ENCODE results near the gene HSPA12A. TPM values are rescaled to one million over a fixed set of nuclear protein-coding genes. Genes with fewer than 3 reads are reported as not detected.

Gene HSPA12A
- total RNA-seq, 2 donors from 2014 or later = 13.9 to 15.4 TPM

DNA sequence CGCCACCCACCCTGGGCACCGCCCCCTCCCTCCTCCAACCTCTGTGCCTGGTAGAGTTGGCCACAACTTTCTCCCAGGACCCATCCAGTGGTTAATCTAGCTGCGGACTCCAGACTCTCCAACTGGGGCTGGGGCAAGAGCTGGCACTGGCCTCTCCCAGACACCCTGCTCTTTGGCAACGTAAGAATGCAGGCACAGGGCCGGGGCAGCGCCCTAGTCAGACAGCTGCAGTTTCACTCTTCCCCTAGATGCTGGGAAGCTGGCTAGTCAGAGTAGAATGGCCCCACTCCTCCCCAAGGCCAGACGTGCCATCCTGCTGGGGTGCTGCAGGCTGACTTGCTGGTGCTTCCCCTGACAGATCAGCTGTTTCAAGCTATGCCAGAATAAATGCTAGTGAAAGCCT lies 22.1 kb downstream of the HSPA12A start:
- Mint-ChIP-seq H3K27ac (no peak overlapping the region), H3K36me3 (ENCODE audit: low read depth) (no peaks in the 10 kb centered on the region), H3K27me3 (ENCODE audit: insufficient read depth) (no peaks in the 10 kb centered on the region), H3K4me3 (no peak overlapping the region), H3K4me1 (peaks cover 29% of the 10 kb centered on the region), H3K9me3 (no peaks in the 10 kb centered on the region)
- H3K4me1 ChIP-seq (ENCODE audit: control insufficient read depth, insufficient read depth, low read length) = peaks cover 5% of the 10 kb centered on the region
- H3K27ac ChIP-seq (ENCODE audit: low read depth, low read length) = no peak overlapping the region
- DNase-seq = peak; percentile 51
- 71 to 86% methylated on average over 5 to 7 of the region's 7 CpGs for WGBS, 2 experiments (ENCODE audit: insufficient coverage in 1 of 2, insufficient read length in 1 of 2)
- H3K4me3 ChIP-seq (ENCODE audit: low read length) = no peak overlapping the region
- H3K9me3 ChIP-seq (ENCODE audit: control insufficient read depth, low read length) = no peaks in the 10 kb centered on the region
- no peaks in the 10 kb centered on the region for H3K36me3 ChIP-seq (ENCODE audit: control insufficient read depth, insufficient read depth, low read length)
- TF ChIP-seq, protein P1, sequence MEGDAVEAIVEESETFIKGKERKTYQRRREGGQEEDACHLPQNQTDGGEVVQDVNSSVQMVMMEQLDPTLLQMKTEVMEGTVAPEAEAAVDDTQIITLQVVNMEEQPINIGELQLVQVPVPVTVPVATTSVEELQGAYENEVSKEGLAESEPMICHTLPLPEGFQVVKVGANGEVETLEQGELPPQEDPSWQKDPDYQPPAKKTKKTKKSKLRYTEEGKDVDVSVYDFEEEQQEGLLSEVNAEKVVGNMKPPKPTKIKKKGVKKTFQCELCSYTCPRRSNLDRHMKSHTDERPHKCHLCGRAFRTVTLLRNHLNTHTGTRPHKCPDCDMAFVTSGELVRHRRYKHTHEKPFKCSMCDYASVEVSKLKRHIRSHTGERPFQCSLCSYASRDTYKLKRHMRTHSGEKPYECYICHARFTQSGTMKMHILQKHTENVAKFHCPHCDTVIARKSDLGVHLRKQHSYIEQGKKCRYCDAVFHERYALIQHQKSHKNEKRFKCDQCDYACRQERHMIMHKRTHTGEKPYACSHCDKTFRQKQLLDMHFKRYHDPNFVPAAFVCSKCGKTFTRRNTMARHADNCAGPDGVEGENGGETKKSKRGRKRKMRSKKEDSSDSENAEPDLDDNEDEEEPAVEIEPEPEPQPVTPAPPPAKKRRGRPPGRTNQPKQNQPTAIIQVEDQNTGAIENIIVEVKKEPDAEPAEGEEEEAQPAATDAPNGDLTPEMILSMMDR (conservative IDR thresholded peaks at IDR 0.05) = no peak
- no peaks in the 10 kb centered on the region for H3K27me3 ChIP-seq (ENCODE audit: control insufficient read depth, insufficient read depth, low read length, poor library complexity, severe bottlenecking)
- no peak overlapping the region for H3K9ac ChIP-seq (ENCODE audit: extremely low read depth, low read length, poor library complexity, severe bottlenecking)

DNA sequence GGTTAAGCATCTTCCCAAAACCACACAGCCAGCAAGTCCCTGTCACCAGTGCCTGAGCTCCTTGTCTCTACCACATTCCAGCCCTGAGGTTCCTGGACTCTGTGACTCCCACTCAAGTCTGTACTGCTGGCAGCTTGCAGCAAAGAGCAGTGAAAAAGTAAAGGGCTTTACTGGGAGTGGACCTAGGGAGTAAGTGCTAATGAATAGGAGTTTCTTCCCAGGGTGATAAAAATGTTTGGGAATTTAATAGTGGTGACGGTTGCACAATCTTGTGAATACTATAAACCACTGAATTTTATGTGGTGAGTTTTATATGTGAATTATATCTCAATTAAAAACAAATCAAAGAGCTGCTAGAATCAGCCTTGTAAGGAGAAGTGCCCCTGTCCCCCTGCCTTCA lies 22.6 kb downstream of the HSPA12A start:
- no peaks in the 10 kb centered on the region for H3K27me3 ChIP-seq (ENCODE audit: control insufficient read depth, insufficient read depth, low read length, poor library complexity, severe bottlenecking)
- Mint-ChIP-seq H3K4me1 (peaks cover 29% of the 10 kb centered on the region), H3K36me3 (ENCODE audit: low read depth) (no peaks in the 10 kb centered on the region), H3K4me3 (no peak overlapping the region), H3K27ac (no peak overlapping the region), H3K9me3 (no peaks in the 10 kb centered on the region), H3K27me3 (ENCODE audit: insufficient read depth) (no peaks in the 10 kb centered on the region)
- H3K9me3 ChIP-seq (ENCODE audit: control insufficient read depth, low read length) = no peaks in the 10 kb centered on the region
- 89% methylated on average over 1 of the region's 1 CpG; no CpG with 5 or more reads in 1 of the 2 experiments for WGBS, 2 experiments (ENCODE audit: insufficient coverage in 1 of 2, insufficient read length in 1 of 2)
- TF ChIP-seq, protein P1 (conservative IDR thresholded peaks at IDR 0.05) = no peak
- H3K27ac ChIP-seq (ENCODE audit: low read depth, low read length) = no peak overlapping the region
- H3K4me1 ChIP-seq (ENCODE audit: control insufficient read depth, insufficient read depth, low read length) = peaks cover 5% of the 10 kb centered on the region
- H3K4me3 ChIP-seq (ENCODE audit: low read length) = no peak overlapping the region
- peak; percentile 13 for DNase-seq
- H3K9ac ChIP-seq (ENCODE audit: extremely low read depth, low read length, poor library complexity, severe bottlenecking) = no peak overlapping the region
- no peaks in the 10 kb centered on the region for H3K36me3 ChIP-seq (ENCODE audit: control insufficient read depth, insufficient read depth, low read length)

DNA sequence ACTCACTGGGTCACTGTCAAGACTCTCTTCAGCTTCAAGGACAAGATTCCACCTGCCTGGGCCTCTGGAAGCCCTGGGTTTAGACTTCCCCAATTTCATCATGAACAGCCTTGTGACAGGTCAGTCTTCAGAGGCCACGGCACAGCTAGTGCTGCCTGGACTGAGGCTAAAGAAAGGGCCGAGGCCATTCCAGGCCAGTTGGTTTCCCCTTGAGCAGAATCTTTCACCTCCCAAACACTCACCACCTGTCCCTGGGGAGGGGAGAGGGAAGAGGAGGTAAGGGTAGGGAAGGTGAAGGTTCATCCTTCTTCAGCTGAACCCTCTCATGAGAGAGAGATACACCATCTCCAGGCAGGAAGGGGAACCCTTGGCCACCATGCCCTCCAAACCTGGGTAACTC lies 24.3 kb downstream of the HSPA12A start:
- TF ChIP-seq, protein P1 (conservative IDR thresholded peaks at IDR 0.05) = no peak
- peaks cover 29% of the 10 kb centered on the region for H3K4me1 Mint-ChIP-seq

More for the DNA sequence above, 24.3 kb downstream of the HSPA12A start:
- Histone ChIP-seq H3K4me3 (ENCODE audit: low read length) (no peak overlapping the region), H3K27ac (ENCODE audit: low read depth, low read length) (no peak overlapping the region), H3K36me3 (ENCODE audit: control insufficient read depth, insufficient read depth, low read length) (no peaks in the 10 kb centered on the region), H3K9me3 (ENCODE audit: control insufficient read depth, low read length) (no peaks in the 10 kb centered on the region), H3K27me3 (ENCODE audit: control insufficient read depth, insufficient read depth, low read length, poor library complexity, severe bottlenecking) (no peaks in the 10 kb centered on the region), H3K9ac (ENCODE audit: extremely low read depth, low read length, poor library complexity, severe bottlenecking) (no peak overlapping the region), H3K4me1 (ENCODE audit: control insufficient read depth, insufficient read depth, low read length) (peaks cover 5% of the 10 kb centered on the region)
- Mint-ChIP-seq H3K4me3 (no peak overlapping the region), H3K27me3 (ENCODE audit: insufficient read depth) (no peaks in the 10 kb centered on the region), H3K9me3 (no peaks in the 10 kb centered on the region), H3K36me3 (ENCODE audit: low read depth) (no peaks in the 10 kb centered on the region), H3K27ac (no peak overlapping the region)
- peak; percentile 36 for DNase-seq
- WGBS, 2 experiments (ENCODE audit: insufficient coverage in 1 of 2, insufficient read length in 1 of 2) = 97% methylated on average over 2 of the region's 2 CpGs; no CpG with 5 or more reads in 1 of the 2 experiments

Measured in endodermal cell (in vitro differentiated cells).